8988T (cell line): ENCODE data around the gene LLGL1.

Experiments
- DNase-seq: peaks from one replicate; pipeline ENCODE4 v3.0.0; 2011

LLGL1 gene

GRCh38 chr17:18225121-18225641, at the start of gene LLGL1:
Gene LLGL1 (plus strand): TSS chr17:18225635. CDS start chr17:18225683, 48 bp downstream.
- peak; percentile 100 for DNase-seq

DNA sequence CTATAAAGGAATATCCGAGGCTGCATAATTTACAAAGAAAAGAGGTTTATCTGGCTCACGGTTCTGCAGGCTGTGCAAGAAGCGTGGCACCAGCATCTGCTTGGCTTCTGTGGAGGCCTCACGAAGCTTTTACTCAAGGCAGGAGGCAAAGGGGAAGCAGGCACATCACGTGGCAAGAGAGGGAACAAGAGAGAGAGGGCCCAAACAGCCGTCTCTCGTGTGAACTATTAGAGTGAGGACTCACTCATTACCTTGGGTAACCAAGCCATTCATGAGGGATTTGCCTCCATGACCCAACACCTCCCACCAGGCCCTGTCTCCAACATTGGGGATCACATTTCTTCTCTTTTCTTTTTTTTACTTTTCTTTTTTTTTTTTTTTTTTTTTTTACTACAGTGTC, 49.3 kb upstream of the LLGL1 start:
- no peak for DNase-seq

- no peak for DNase-seq
These were observed 48.3 kb upstream of the LLGL1 start for GRCh38 chr17:18177133-18177532.

DNA sequence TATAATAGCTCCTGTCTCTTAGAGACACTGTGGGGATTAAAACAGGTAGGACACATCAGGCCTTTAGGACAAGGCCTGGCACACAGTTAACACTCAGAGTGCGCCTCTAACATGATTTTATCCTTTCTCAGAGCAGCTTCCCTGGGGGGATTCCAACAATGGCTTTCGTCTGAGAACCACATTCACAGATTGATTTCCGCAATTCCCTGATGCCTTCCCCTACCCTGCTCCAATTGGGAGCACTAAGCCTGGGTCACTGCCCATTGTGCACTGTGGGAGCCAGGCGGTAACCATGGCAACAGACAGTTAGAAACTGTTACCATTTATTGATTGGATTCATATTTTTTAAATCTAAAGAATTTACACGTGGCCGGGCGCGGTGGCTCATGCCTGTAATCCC, 47.7 kb upstream of the LLGL1 start:
- DNase-seq = no peak

DNA sequence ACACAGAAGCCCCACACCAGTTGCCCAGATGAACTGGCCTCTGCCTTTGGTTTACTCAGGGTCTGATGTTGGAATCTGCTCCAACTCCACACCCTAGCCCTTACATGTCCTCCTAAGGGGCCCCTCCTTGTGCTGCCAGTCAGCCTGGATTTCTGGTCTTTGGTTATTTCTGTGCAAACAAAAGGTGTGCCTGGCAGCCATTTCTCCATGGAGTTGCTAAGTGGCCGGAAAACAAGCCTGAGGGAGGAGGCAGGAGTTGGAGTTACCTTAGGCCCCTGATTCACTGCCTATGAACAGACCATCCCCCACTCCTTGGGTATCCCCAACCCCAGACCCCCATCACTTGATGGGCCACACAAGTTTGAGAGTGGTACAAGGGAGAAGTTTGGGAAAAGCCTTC, 46.2 kb upstream of the LLGL1 start:
- no peak for DNase-seq

GRCh38 chr17:18179804-18180203, 45.6 kb upstream of the LLGL1 start:
- DNase-seq = no peak

GRCh38 chr17:18181358-18181757, 44.1 kb upstream of the LLGL1 start:
- no peak for DNase-seq

DNA sequence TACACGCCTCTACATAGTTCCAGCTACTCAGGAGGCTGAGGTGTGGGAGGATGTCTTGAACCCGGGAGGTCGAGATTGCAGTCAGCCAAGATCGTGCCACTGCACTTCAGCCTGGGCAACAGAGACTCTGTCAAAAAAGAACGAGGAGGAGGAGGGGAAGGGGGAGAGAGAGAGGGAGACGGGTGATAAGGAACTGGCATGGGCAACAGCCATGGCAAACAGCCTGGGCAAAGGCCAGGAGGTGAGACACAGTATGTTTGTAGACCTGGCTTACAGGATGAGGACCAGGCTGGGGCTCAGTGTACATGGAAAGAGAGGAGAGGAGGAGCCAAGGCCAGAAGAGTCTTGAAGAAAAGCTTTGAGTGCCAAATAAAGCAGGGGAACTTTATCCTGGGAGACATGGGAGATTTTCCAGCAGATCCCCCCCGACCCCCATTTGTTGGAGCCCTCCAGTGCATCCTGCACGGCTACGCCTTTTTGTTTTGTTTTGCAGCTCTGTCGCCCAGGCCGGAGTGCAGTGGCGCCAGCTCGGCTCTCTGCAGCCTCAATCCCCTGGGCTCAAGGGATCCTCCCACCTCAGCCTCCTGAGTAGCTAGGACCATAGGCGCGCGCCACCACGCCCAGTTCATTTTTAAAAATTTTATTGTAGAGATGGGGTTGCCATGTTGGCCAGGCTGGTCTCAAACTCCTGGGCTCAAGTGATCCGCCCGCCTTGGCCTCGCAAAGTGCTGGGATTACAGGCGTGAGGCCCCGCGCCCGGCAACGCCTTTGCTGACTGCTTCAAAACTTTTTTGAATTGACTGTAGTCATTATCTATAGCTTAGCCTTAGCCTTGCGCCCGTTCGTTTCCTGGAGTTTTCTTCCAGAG, 43.1 kb upstream of the LLGL1 start:
- no peak for DNase-seq

- DNase-seq = peak; percentile 78
These were observed 42.5 kb upstream of the LLGL1 start for GRCh38 chr17:18182978-18183333.

DNA sequence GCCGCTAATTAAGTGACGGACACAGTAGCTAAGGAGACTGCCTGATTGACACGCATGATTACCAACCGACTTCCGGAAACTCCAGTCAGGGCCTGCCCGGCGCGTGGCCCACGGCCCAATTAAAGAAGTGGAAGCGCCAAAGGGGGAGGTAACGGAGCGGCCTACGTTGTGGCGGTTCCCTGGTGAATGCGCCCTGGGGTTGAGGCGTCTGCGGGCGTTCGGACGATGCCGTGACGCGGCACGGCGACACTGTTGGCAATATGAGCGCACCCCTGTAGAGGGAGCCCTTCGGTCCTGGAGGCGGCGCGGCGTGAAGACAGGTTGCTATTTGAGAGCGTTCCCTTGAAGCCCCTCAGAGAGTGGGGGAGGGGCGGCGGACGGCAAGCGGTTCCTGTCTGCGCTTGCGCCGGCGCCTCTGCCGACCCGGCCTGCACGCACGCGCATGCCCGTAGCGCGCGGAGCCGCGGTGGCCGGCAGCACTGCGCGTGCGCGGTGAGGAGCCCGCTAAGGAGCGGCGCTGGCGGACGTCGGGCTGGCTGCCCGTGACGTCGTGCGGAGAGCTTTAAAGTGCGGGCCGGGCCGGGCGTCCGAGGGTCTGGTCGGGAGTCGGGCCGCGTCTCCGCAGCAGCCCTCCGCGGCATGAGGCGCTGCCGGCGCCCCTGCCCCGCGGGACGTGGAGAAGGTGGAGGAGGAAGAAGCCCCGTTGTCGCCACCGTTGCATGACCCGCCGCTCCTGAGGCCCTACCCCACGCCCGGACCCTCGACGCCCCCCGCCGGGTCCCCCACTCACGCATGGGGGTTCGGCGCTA, 41.9 kb upstream of the LLGL1 start, which contains the start of gene ALKBH5:
Gene ALKBH5 (plus strand): TSS at position 495 of the 809 bp plus-strand sequence. CDS start 416 bp downstream, outside the sequence.
- peak; percentile 99 for DNase-seq

GRCh38 chr17:18184143-18185031, 41.0 kb upstream of the LLGL1 start:
- no peak for DNase-seq

GRCh38 chr17:18185391-18185790, 40.0 kb upstream of the LLGL1 start:
- no peak for DNase-seq

DNA sequence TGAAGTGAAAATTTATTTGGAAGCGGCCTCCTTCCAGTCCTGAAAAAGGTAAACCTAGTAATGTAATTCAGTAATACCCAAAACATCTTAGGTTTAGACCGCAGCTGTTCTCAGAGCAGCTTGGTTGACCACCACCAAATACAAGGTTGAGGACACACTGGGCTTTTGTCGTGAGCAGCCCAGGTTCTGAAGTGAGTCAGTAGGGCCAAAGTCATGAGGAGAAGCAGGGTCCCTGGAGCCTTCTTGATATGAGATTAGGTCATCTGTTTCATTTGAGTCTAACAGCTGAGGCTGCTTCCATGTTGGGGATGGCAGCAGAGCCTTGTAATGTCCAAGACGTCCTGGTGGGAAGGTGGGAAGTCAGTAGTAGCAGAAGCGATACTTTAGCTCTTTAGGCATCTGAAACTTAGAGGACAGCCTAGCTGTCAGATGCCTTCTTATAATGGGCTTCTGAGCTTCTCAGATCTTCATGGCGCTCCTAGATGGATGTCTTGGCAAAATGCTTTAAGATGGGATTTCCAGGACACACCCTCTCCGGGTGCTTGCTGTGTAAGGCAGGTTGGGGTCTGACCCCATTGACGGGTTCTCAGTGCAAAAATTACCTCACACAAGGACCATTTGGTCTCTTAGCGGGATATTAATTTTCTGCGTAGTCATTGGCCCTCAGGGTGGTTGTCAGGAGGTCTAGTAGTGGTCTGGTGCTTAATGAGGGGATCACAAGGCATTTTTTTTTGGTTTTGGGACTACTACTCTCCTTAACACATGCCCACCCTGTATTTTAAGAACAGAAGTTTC, 39.4 kb upstream of the LLGL1 start:
- DNase-seq = no peak

DNA sequence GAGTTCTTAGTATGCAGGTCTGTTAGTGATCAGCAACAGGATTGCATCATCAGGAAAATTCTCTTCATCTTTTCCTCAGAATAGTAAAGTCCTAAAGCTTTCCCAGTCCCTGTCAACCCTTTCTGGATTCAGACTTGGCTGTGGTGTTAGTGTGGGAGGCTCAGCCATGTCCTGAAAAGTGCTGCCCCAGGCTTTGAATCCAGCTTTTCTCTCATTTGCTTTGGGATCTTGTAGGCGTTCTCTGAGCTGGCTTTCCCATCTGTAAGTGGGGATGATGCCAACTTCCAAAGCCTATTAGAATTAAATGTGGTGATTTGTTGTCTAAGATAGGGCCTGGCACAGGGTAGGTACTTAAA, 38.8 kb upstream of the LLGL1 start:
- DNase-seq = no peak

DNA sequence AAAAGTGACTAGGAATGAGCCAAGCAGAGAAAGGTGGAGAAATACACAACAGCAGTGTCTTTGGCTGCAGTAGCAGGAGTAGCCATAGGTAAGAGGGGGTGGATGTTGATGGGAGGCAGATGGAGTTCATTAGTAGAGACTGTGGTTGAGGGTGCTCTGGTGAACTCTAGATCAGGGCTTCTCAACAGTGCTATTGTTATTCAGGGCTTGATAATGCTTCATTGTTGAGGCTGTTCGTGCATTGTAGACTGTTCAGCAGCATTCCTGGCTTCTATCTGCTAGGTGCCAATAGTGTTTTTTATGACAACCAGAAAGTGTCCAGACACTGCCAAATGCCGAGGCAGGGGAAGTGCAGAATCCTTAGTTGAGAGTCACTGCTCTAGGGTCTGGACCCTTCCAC, 38.2 kb upstream of the LLGL1 start:
- no peak for DNase-seq

GRCh38 chr17:18187821-18188761, 37.3 kb upstream of the LLGL1 start:
- DNase-seq = no peak

- no peak for DNase-seq
These were observed 34.7 kb upstream of the LLGL1 start for GRCh38 chr17:18190628-18191235.

- no peak for DNase-seq
These were observed 34.2 kb upstream of the LLGL1 start for GRCh38 chr17:18191236-18191667.

GRCh38 chr17:18191967-18192366, 33.5 kb upstream of the LLGL1 start:
- peak; percentile 48 for DNase-seq

DNA sequence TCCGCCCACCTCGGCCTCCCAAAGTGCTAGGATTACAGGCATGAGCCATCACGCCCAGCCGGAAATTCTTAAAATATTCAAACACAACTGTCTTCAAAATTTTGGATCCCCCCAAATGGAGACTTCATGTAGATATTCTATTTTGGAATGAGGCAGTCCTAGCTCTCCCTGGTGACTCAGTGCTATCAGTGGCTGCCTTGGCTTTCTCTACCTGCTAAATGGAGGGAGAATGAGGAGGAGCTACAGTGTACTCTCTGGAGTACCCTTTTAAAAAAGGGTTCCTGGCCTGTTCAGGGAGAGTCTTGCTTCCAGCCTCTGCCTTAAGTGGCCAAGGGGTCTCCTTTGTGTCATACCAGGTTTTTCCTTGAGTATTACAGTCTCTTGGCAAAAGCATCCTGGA, 31.0 kb upstream of the LLGL1 start:
- DNase-seq = no peak
